ENCODE measurements around the gene EVA1B. TPM values are rescaled to one million over a fixed set of nuclear protein-coding genes. Genes with fewer than 3 reads are reported as not detected.

The EVA1B gene
- total and polyA plus RNA-seq, 4 donors = 8.0 to 67.6 (median 25.0) TPM

Other genes with a start within 250 kb of the EVA1B start
- 10 to 100 TPM in 1 of 2 donors, 1 to 10 TPM in 1; 2.2 to 13.5 TPM for gene TEKT2, start 239.6 kb downstream of the EVA1B start, total RNA-seq
- 10 to 100 TPM; 15.8 to 17.5 TPM for gene TEKT2, start 239.6 kb downstream of the EVA1B start, polyA plus RNA-seq (ENCODE audit: insufficient read length in 2 of 2)
- 10 to 100 TPM; 20.3 to 43.0 TPM for gene ADPRS, start 234.8 kb downstream of the EVA1B start, total RNA-seq
- gene ADPRS, start 234.8 kb downstream of the EVA1B start, polyA plus RNA-seq (ENCODE audit: insufficient read length in 2 of 2) = 10 to 100 TPM; 41.3 to 46.1 TPM
- gene COL8A2, start 198.4 kb downstream of the EVA1B start, total RNA-seq = 10 to 100 TPM; 15.1 to 32.6 TPM
- gene COL8A2, start 198.4 kb downstream of the EVA1B start, polyA plus RNA-seq (ENCODE audit: insufficient read length in 2 of 2) = 1 to 10 TPM; 3.2 to 7.9 TPM
- 10 to 100 TPM; 59.7 to 82.6 TPM for gene TRAPPC3, start 174.2 kb downstream of the EVA1B start, total RNA-seq
- 10 to 100 TPM; 79.2 to 83.4 TPM for gene TRAPPC3, start 174.2 kb downstream of the EVA1B start, polyA plus RNA-seq (ENCODE audit: insufficient read length in 2 of 2)
- gene MAP7D1, start 167.5 kb downstream of the EVA1B start, total RNA-seq = 10 to 100 TPM; 52.4 to 64.5 TPM
- gene MAP7D1, start 167.5 kb downstream of the EVA1B start, polyA plus RNA-seq (ENCODE audit: insufficient read length in 2 of 2) = 100 to 1,000 TPM; 183 to 209 TPM
- 10 to 100 TPM; 69.1 to 71.7 TPM for gene THRAP3, start 99.2 kb downstream of the EVA1B start, total RNA-seq
- 10 to 100 TPM; 84.0 to 88.5 TPM for gene THRAP3, start 99.2 kb downstream of the EVA1B start, polyA plus RNA-seq (ENCODE audit: insufficient read length in 2 of 2)
- 1 to 10 TPM; 2.5 to 6.9 TPM for gene SH3D21, start 17.3 kb downstream of the EVA1B start, total RNA-seq
- gene SH3D21, start 17.3 kb downstream of the EVA1B start, polyA plus RNA-seq (ENCODE audit: insufficient read length in 2 of 2) = 10 to 100 TPM in 1 of 2 donors, 1 to 10 TPM in 1; 8.0 to 10.7 TPM
- 10 to 100 TPM; 11.2 to 20.1 TPM for gene STK40, start 62.3 kb upstream of the EVA1B start, total RNA-seq
- 10 to 100 TPM; 36.5 to 37.5 TPM for gene STK40, start 62.3 kb upstream of the EVA1B start, polyA plus RNA-seq (ENCODE audit: insufficient read length in 2 of 2)
- gene LSM10, start 74.3 kb upstream of the EVA1B start, total RNA-seq = 1 to 10 TPM; 7.6 to 8.4 TPM
- gene LSM10, start 74.3 kb upstream of the EVA1B start, polyA plus RNA-seq (ENCODE audit: insufficient read length in 2 of 2) = 10 to 100 TPM; 47.1 to 56.5 TPM
- gene OSCP1, start 126.8 kb upstream of the EVA1B start, total RNA-seq = 10 to 100 TPM; 21.5 to 27.9 TPM
- gene OSCP1, start 126.8 kb upstream of the EVA1B start, polyA plus RNA-seq (ENCODE audit: insufficient read length in 2 of 2) = 10 to 100 TPM; 20.0 to 23.8 TPM
- gene MRPS15, start 140.7 kb upstream of the EVA1B start, total RNA-seq = 10 to 100 TPM; 24.7 to 47.4 TPM
- 10 to 100 TPM; 57.7 to 59.7 TPM for gene MRPS15, start 140.7 kb upstream of the EVA1B start, polyA plus RNA-seq (ENCODE audit: insufficient read length in 2 of 2)
- gene CSF3R, start 159.3 kb upstream of the EVA1B start, total RNA-seq = 10 to 100 TPM in 1 of 2 donors, 1 to 10 TPM in 1; 6.8 to 19.7 TPM
- 10 to 100 TPM; 14.5 to 16.6 TPM for gene CSF3R, start 159.3 kb upstream of the EVA1B start, polyA plus RNA-seq (ENCODE audit: insufficient read length in 2 of 2)

Data from spinal cord (tissue), 4 donors.